ENCODE measurements around the gene CBX4.

The CBX4 gene

DNA sequence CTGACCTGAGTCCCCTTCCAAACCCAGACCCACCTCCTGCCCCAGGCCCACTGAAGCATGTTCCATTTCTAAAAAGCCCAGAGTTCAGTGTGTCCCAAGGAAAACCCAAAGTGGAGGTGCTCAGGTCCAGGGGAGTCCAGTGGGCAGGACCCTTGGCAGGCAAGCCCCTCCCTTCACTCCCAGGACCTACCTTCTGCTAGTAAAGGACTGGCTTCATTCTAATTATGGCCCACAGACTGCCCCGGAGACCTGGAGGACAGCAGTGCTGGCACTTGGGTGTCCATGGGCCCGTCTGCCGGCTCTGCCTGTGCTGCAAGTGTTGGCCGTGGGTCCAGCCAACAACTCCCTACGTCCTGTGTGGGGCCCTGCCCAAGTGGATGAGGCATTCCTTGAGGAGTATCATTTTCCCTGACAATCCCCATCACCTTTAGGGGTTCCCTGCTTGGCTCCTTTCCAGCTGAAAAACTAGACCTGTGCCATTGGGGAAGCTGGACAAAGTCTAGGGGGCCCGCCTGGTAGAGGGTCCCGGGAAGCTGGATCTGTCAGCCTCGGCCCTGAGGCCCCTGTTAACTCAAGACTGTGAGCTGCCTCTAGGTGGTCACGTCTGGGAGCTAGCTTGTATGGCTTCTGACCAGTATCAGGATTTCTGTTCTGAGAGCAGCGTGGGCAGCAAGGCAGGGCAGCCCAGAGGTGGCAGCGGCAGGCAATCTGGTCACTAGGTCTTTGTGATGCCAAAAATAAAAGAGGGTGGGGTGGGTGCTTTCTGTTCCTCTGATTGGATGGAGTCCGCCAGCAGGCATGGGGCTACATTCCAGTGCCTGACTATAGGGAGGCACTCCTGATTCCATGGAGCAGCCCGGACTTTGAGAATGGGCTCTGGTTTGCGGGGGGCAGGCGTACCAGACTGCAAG, 53.1 kb downstream of the CBX4 start:
- DNase-seq, result no peak

DNA sequence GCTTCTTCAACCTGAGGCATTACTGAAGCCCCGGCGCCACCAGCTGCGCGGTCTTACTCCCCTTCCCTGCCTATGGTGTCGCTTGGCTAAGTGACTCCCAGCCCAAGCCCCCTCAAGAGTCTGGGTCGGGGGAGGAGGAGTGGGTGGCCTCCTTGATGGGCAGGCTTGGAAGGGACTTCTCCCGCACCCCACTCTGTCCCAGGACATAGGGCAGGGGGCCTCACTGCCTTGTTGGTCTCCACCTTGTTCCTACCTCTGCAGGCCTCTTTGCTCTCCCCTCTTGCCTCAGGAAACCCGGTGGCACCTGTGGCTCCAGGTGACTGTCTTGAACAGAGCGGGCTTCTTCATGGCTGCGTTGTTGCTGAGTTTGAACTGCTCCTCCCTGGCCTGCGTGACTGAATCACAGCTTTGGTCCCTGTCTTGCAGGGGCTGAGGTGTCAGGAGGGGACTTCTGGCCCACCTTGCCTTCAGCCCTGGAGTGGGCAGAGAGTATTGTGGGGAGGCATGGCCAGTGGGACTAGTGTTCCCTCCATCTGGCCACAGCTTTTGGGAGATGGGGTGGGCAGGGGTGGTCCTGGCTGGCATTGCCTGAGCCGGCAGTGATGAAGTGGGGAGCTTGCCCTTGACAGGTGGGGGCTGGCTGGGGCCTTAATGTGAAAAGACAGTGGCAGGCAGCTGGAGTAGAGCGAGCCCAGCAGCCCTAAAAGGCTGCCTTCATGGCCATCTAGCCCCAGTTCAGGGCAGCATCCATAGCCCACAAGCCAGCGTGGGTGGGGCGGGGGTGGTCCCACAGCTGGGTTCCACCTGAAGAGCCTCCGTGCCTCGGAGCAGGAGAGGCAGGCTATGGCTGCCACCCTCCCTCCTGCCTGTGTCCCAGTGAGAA, 54.0 kb downstream of the CBX4 start:
- no peak for DNase-seq

DNA sequence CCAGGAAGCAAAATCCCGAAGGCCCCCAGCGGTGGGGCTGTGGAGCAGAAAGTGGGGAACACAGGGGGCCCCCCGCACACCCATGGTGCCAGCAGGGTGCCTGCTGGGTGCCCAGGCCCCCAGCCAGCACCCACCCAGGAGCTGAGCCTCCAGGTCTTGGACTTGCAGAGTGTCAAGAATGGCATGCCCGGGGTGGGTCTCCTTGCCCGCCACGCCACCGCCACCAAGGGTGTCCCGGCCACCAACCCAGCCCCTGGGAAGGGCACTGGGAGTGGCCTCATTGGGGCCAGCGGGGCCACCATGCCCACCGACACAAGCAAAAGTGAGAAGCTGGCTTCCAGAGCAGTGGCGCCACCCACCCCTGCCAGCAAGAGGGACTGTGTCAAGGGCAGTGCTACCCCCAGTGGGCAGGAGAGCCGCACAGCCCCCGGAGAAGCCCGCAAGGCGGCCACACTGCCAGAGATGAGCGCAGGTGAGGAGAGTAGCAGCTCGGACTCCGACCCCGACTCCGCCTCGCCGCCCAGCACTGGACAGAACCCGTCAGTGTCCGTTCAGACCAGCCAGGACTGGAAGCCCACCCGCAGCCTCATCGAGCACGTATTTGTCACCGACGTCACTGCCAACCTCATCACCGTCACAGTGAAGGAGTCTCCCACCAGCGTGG, 54.8 kb downstream of the CBX4 start:
- no peak for DNase-seq

DNA sequence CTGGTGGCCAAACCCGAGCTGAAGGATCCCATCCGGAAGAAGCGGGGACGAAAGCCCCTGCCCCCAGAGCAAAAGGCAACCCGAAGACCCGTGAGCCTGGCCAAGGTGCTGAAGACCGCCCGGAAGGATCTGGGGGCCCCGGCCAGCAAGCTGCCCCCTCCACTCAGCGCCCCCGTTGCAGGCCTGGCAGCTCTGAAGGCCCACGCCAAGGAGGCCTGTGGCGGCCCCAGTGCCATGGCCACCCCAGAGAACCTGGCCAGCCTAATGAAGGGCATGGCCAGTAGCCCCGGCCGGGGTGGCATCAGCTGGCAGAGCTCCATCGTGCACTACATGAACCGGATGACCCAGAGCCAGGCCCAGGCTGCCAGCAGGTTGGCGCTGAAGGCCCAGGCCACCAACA, 55.3 kb downstream of the CBX4 start:
- no peak for DNase-seq

Measured in right forelimb (tissue), 1 donor.